CD4-positive, alpha-beta T cell treated with Interleukin-4 for 1 hour (primary cell): Measurements from ENCODE around the gene TBCD.
A peak's percentile ranks its signal among the peaks of the same experiment; 100 is the strongest.

Source experiments
- DNase-seq, 2 donors: peaks; one replicate each; pipeline ENCODE4 v3.0.0-alpha.2; 2020 to 2022

Gene TBCD

DNA sequence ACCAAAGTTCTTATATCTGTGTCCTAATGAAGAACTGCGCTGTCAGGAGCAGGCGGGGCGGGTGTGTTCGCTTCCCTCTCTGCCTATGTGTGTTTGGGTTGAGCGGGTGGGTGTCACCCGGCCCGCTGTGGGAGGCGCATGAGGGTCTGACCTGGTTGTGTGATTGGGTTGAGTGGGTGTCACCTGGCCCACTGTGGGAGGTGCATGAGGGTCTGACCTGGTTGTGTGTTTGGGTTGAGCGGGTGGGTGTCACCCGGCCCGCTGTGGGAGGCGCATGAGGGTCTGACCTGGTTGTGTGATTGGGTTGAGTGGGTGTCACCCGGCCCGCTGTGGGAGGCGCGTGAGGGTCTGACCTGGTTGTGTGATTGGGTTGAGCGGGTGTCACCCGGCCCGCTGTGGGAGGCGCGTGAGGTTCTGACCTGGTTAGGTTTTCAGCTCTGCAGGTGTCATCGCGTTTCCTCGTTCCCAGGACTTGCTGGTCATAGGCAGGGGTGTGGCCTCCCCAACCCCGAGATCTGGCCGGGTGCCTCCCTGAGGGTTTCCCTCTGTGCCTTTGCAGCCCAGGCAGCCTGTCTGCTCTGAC lies 157.5 kb downstream of the TBCD start:
- peak; percentile 58 to 68 for DNase-seq

GRCh38 chr17:82910041-82910481 lies 158.2 kb downstream of the TBCD start:
- no peak for DNase-seq

- DNase-seq: no peak
Measured at GRCh38 chr17:82910770-82911169, 158.9 kb downstream of the TBCD start.

DNA sequence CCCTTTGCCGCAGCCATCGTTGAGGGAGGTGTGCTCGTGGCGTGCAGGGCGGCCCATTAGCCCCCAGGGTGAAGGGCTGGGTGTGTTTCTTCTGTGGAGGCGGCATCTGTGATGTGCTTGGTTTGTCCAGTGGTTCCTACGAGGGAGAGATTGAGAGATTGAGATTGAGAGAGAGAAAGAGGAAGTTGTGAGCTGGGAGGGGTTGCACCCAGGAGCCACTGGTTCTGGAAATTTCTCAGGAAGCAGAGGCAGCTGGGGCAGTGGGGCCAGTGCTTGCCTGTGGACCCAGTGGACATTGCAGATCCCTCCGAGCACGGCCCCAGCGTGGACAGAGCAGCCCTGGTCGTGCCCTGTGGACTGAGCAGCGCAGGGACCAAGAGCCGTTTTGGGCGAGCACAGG lies 160.0 kb downstream of the TBCD start:
- no peak for DNase-seq

DNA sequence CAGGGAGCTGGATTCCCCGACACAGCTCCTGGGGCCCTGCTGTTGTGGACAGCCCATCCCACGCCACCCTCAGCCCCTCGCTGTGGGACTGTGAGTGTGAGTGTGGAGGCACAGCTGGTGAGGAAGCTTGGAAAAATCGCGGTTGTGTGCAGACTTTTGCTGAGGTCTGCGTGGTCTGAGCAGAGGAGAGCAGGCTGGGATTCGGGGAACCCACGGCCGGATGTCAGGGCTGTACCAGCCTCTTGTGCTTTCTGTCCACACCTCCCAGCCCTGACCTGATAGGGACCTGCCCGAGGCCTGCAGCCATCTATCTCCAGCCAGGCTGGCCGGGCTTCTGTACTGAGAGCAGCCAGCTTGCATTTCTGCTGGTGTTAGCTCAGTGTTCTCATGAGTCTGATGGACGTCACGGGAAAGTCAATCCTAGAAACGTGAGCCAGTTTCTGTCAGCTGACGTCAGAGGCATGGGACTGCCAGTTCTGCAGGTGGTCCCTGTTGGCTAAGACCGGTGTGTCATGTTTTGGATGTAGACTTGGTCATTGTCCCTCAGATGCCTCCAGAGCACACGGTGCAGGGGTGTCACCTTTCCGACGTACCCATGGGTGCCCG lies 160.7 kb downstream of the TBCD start:
- no peak for DNase-seq

DNA sequence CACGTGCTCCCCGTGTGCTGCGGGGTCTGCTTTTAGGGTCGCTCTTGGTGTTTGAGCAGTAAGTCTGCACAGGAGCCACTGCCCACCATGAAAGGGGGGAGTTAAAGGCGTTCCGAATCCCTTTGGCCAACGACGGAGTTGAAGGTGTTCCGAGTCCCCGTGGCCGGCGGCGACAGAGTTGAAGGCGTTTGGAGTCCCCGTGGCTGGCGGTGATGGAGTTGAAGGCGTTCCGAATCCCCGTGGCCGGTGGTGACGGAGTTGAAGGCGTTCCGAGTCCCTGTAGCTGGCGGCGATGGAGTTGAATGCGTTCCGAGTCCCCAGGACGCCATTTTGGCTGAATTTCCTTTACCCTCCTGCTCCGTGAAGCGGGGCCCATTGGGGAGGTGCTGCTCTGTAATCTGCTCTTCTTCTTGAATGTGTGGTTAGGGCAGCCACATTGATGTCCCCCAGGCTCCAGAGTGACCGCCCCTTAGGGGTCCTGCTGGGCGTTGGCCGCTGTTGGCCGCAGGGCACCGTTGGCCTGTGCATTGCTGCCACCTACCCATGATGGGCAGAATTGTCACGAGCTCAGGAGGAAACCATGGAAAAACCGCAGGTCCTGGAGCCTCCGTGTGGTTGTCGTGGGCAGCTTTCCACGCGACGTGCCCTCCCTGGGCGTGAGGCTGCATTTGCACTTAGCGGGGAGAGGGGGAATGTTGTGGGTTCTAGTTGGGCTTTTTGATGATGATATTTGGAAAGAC lies 161.6 kb downstream of the TBCD start:
- DNase-seq: no peak

- DNase-seq: no peak
Measured at GRCh38 chr17:82914375-82914774, 162.5 kb downstream of the TBCD start.

DNA sequence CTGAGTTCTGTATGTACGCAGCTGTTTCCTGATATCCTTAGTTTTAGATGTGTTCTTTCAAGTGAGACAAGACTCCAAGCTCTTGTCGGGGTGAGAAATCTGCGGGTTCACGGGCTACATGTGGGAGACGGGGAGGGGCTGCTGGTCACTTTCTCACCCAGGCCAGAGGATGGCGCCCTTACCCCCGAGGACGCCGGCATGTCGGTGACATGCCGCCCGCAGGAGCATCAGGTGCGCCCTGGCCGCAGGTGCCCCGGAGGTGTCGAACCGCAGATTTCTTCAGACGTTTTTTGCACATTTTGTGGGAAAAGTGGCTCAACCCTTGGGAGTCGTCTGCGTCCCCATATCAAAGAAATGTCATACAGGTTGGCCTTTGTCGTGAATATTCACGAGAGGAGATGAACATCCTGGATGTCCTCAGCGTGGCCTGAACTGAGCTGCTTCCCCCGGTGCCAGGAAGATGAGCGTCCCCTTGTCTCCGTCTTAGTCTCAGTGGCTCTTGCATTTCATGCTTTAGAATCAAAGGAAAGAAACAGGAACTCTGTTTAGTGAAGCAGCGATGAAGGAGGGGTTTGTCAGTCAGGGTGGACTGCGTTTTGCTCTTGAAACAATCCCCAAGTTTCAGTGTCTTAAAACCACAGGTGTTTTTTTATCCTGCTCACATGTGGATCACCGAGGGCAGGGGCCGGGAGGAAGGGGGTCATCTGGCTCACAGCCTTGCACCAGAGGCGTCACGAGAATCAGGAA lies 163.3 kb downstream of the TBCD start:
- DNase-seq: no peak

- no peak for DNase-seq
Measured at GRCh38 chr17:82915757-82916027, 163.8 kb downstream of the TBCD start.

DNA sequence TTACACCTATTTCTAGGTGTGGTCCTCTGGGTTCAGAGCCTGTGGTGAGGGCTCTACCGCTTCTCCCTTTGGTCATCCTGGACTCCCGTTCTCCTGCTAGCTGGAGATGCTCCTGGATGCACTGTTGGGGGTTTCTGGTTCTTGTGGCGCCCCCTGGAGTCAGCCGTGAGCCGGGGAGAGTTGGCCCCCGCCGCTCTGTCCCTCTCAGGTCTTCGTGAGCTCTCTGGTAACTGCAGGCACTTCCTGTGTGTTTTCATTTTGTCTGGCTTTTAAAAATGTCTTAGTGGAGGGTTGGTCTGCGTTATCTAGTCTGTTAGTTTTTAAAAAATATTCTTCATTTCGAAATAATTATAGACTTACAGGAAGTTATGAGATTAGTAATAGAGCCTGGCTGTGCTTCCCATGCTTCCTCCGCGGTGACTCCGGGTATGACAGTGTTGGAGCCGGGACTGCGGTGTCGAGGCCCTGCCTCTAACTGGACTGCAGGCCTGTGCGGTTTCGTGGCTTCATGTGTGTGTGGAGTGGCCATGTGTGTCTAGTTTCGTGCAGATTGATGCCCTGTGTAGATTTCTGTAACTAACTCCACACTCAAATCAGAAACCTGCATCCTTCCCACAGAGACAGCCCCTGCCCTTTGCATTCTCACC lies 166.0 kb downstream of the TBCD start:
- peak in 1 of 2 donors; percentile 19 for DNase-seq

DNA sequence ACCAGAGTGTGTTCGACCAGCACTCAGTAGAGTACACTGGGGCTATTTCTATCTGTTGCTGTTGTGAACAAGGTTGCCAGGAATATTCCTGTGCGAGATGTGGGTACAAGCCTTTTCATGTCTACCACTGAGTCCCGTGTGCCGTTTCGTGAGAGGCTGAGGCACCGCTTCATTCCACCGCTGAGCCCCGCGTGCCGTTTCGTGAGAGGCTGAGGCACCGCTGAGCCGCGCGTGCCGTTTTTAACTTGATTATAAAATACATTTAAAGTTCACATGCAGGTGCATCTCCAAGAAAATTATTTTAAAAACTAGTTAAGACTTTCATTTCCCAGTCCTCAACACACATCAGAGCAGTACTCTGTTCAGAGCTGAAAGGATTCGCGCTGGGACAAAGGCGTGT lies 166.6 kb downstream of the TBCD start:
- no peak for DNase-seq

- no peak for DNase-seq
Measured at GRCh38 chr17:82920150-82920549, 168.3 kb downstream of the TBCD start.

- no peak for DNase-seq
Measured at GRCh38 chr17:82920715-82921114, 168.8 kb downstream of the TBCD start.

DNA sequence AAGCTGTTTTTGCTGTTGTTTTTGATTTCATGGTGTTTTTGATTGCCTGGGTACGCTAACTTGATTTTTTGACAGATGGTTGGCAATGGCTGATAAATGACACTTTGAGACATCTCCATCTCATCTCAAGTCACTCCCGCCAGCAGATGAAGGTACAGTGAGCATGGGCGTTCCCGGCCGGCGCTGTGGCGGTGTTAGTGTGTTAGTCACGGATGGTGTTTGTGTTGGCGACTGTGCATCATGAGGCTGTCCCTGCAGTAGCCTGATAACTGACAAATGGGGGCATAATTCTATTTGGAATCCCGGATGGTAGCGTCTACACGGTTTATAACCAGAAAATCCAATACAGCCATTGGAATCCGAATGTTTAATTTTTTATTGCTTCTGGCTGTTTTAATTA lies 169.6 kb downstream of the TBCD start:
- no peak for DNase-seq

DNA sequence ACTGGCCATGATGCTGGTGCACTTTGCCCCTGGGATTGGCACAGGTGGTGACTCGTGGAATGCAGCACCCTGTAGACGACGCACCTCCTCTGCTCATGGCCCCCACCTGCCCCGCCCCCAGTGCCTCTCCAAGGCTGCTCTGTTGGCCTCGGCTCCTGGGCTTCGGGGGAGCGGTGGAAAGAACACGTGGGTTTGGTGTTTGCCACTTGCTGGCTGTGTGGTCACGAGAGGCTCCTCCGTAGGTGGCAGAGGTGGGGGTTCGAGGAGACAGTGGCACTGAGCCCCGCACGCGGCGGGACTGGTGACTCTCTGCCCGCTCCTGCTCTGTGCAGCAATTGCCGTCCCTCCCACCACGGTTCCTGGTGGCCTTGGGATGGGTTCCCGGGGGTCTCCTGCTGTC lies 170.8 kb downstream of the TBCD start:
- no peak for DNase-seq

DNA sequence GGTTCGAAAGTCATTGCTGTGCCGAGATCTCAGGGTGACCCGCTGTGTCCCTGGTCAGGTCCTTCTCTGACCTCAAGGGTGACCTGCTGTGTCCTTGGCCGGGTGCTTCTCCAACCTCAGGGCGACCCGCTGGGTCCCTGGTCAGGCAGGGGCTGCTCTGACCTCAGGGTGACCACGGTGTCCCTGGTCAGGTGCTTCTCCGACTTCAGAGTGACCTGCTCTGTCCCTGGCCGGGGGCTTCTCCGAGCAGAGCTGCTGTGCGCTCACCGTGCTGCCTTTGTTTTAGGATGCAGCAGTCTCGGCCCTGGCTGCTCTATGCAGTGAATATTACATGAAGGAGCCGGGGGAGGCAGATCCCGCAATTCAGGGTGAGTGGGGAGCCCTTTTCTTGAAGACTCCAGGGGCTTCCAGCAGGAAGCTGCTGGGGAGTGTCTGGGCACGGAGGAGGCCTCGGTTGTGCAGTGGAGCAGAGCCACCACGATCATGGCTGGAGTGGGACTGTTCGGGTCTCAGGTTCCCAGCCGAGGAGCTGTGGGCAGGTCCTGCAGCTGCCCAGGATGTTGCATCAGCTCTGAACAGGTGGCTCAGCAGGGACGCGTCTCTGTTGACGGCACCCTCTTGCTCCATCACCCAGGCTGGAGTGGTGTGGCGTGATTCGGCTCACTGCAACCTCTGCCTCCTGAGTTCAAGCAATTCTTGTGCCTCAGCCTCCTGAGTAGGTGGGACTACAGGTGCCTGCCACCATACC lies 171.7 kb downstream of the TBCD start:
- DNase-seq: no peak

DNA sequence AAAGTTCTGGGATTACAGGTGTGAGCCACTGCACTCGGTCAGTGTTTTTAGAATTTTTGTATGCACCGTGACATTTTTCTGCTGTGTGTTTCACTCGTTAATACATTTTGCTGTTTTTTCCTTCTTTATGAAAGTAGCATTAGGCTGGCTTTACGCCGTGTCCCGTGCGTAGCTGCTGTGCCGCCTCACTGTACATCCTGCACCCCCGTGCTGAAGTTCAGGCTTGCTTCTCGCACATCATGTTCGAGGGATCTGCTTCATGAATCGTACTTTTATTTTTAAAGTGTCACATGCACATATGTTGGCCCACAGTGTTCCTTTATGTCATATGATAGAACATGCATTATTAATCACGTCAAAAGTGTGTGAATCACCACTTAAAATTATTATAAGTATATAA lies 172.3 kb downstream of the TBCD start:
- DNase-seq: no peak

GRCh38 chr17:82924812-82925211 lies 172.9 kb downstream of the TBCD start:
- no peak for DNase-seq

DNA sequence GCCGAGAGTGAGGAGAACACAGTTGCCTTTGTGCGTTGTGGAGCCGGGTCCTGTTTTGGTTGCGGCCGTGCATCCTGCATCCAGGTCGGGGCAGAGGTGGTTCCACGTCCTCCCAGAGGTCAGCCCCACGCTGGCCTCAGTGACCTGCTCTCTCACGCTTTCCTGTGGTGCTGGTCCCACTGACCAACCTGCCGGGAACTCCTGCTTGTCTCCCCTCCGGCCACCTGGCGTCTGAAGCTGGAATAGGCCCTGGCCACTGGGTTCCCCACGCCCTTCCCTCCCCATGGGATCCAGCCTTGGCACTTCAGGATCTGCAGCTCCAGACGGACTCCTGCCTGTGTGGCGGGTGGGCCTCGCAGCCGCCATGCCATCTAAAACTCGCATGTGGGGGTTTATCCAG lies 173.5 kb downstream of the TBCD start:
- no peak for DNase-seq

DNA sequence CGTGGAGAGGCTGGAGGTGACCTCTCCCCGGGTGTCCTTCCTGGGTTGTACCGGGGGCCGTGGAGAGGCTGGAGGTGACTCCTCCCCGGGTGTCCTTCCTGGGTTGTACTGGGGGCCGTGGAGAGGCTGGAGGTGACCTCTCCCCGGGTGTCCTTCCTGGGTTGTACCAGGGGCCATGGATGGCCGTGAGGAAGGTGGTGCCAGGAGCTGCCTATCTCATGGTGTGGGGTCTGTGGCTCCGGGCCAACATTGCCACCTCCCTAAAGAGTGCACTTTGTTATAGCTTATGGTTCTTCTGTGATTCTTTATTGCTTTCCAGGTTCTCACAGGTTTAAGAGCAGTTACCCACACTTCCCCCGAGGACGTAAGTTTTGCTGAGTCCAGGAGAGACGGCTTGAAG lies 174.2 kb downstream of the TBCD start:
- no peak for DNase-seq

GRCh38 chr17:82926716-82927115 lies 174.9 kb downstream of the TBCD start:
- no peak for DNase-seq

DNA sequence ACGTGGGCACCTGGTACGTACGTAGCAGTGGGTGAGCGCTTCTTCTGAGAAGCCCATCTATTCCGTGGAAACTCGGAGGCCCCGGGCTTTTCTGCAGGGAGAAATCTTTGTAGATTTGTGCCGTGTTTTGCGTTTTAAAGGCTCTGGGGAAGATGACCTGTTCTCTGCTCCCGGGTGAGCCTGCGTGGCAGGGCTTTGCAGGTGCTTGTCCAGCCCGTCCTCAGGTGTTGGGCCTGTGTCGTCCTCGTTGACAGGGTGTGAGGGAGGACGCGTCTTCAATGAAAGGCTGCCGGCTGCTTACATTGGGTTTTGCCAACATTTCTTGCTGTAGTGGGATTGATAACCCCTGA lies 175.4 kb downstream of the TBCD start:
- DNase-seq: no peak
